GM19193 (cell line): ENCODE measurements around the gene ARHGAP10.

Experiments used
- POLR2A ChIP-seq: IDR thresholded peaks from 4 replicates; pipeline ENCODE4 v1.6.1; 2011; ENCODE audit not compliant: insufficient read depth, insufficient read length; ENCODE audit errors: extremely low read depth

Gene ARHGAP10

GRCh38 chr4:147724468-147725201, 7.3 kb upstream of the ARHGAP10 start:
- TF ChIP-seq POLR2A, result no peak

DNA sequence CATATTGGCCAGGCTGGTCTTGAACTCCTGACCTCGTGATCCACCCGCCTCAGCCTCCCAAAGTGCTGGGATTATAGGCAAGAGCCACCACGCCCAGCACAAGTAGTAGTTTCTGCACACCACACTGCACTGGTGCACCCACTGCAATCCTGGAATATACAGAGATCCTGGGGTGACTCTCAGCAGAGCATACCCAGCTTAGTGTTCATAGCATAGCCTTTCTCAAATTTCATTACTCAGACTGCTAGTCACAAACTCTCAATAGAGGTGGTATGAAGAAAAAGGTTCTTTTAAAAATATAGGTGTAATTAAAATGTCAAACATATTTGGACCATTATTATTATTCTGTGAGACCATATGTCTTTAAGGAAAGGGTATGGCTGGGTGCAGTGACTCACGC, 6.2 kb upstream of the ARHGAP10 start:
- TF ChIP-seq POLR2A, result no peak

- TF ChIP-seq POLR2A, result no peak
Measured at GRCh38 chr4:147727476-147728028, 4.3 kb upstream of the ARHGAP10 start.

DNA sequence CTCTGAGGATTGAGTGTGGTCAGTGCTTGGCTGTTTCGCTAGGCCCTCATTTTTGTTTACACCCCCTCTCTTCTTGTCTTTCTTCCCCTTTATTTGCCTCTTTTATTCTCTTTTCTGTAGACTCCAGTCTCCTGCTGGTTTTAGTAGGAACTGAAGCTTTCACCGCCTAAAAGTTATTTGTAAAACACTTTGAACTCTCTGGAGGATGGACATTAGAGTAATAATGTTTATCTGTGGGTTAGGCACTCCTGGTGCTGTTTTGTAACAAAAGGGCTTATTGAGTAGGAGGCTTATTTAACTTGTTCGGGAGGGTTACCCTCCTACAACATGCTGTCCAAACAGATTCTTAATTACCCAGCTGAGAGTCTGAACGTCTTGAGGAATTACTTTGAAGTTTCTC, 1.6 kb upstream of the ARHGAP10 start:
- TF ChIP-seq POLR2A, result no peak

- no peak for TF ChIP-seq POLR2A
Measured at GRCh38 chr4:147732518-147733235, 789 bp downstream of the ARHGAP10 start.

DNA sequence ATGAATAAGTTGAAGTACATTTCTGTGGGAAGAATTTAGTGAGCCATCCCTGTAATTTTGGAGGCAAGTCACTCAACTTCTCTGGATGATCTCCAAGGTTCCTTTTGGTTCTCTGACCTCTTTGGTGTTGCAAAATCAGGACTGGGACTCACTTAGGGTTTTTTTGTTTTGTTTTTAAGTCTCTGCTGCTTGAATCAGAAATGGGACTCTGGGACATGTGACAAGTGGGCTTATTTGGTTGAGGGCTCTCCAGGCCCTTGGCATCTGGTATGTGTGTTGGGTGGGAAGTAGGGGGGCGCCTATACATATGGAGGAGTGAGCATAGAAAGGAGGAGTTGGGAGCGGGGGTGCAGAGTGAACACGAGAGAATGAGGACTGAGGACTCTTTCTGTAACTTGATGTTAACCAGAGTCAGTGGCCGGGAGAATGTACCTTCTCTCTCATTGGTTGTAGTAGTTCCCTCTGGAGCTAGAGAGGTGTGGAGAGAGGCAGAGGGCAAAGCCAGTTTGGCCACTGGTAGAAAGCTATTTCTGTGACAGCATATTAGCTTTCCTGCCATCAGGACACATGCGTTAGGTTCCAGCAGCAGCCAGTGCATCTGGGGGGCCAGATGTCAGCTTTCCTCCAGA, 1.9 kb downstream of the ARHGAP10 start:
- no peak for TF ChIP-seq POLR2A

DNA sequence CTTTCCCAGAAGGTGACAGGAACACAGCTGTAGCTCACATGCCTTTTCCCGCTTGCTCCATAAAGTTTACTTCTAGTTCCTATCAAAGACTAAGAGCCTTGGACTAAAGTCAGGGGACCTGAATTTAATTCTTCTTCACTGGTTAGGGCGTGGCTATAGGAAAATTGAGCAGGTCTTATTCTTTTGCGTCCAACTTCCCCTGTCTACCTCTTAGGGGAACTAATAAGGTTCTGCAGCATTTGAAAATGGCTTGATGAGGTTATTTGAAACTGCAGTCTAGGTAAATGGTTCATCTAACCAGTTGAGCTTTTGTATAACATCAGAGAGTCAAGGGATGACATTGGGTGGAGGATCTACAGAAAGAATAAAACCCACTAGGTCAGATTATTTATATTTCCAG, 2.6 kb downstream of the ARHGAP10 start:
- no peak for TF ChIP-seq POLR2A

DNA sequence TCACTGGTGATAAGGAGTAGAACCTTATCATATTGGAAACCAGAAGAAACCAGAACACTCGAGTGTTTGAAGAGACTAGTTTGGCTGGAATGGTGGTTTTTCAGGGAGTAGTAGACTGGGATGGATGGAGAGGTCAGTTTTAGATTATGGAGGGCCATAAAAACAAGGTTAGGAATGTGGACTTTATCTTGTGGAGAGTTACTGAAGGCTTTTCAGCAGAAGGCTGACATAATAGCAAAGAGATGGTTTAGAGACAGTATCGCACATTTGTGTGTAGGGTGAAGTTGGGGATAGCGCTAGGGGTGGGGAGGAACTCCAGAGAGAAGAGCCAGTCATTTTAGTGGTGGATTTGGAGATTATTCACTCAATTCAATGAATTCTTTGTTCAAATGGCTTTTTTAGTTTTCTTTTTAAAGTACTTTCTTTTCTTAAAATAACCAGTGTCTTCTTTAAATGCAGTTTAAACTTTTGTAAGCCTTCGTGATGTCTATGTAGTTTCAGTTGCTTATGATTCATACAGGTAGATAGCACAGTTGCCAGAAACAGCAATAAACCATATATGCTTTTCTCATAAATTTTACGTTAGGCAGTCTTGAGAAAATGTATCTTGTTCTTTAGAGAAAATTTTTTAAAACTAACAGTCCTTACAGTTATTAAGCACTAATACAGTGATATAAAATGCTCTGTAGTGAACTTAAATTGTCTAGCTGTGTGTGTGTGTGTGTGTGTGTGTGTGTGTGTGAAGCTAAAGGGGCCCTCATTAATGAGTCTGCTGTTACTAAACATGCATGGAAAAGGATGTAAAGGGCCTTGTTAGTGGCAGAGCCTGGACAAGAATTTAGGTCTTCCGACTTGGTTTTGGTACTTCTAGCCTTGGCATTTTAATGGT, 3.8 kb downstream of the ARHGAP10 start:
- TF ChIP-seq POLR2A, result no peak

DNA sequence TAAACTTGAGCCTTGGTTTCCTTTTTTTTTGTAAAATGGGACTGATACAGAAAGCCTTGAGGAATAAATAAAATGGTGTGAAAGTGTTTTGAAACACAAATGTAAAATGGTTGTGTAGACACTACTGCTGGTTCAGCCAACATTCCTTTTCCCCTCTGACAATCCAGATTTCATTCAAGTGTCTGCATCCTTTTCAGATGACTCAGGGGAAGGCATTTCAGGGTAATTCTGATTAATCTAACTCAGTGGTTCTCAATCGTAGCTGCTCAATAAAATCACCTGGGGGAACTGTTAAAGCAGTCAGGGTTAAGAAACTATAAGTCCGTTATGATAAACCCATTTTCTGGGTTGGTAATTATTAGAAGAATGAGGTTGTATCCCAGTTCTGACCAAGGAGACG, 4.6 kb downstream of the ARHGAP10 start:
- no peak for TF ChIP-seq POLR2A

DNA sequence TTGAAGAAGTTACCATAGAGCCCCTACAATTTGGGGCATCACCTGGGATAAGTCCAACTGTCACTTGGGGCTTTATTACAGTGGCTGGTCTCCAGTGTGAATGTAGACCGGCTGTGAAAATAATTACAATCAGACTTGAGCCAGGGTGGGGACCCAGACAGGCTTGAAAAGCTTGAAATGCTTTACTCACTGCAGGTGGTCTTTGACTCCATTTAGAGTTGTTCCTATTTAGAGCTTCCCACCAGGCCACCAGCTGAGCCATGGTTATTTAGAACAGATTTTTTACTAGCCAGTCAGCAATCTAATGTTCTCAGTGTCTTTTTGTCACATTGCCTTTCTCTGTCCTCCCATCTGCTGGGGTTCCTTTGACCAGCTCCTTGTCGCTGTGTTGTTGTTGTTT, 5.7 kb downstream of the ARHGAP10 start:
- TF ChIP-seq POLR2A, result no peak

DNA sequence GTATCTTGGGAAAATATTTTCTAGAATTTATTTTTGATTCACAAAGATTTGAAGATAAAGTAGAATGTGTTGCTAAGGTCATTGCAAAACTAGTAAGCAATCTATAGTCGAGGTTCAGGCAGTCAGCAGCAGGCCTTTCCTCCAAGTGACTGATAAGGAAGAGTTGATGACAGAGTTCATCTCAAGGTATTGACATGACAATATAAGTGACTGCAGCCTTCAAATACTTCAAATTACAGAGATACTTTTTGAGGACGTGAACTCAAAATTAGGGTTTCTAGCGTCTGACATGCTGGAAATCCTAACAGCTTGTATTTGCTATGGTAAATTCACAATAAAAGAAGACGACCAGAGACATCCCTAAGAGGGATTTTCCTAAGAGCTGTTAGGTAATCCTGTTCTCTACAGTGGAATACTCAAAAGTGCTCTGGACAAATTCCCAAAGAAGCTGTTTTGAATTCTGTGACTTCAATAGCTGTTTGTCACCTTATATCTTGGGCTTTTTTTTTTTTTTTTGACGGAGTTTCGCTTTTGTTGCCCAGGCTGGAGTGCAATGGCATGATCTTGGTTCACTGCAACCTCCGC, 7.4 kb downstream of the ARHGAP10 start:
- no peak for TF ChIP-seq POLR2A

DNA sequence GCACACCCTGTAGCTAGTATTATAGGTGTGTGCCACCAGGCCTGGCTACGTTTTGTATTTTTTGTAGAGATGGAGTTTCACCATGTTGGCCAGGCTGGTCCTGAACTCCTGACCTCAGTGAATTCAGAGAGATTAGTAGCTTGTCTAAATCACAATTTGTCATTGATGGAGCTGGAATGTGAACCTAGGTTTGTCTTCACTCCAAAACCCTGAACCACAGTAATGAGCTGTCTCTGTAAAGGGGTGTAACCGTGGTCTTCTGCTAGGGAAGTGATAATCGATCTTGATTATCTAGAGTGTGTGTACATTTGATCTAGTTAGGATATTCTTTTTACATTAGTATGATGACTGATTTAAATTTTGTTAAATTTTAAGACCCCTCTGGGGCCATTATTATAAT, 8.3 kb downstream of the ARHGAP10 start:
- no peak for TF ChIP-seq POLR2A

GRCh38 chr4:147741190-147741788, 9.4 kb downstream of the ARHGAP10 start:
- TF ChIP-seq POLR2A, result no peak
